ENCODE data around the gene KLHDC10. TPM values are rescaled to one million over a fixed set of nuclear protein-coding genes. Genes with fewer than 3 reads are reported as not detected.
"Not testable (repeated sequence)": the region's sequence is repeated elsewhere in the genome, so short reads cannot be mapped to it uniquely, and the experiment has no call there.

KLHDC10 gene
- total RNA-seq, 2 donors from 2014 or later = 15.8 to 18.8 TPM

DNA sequence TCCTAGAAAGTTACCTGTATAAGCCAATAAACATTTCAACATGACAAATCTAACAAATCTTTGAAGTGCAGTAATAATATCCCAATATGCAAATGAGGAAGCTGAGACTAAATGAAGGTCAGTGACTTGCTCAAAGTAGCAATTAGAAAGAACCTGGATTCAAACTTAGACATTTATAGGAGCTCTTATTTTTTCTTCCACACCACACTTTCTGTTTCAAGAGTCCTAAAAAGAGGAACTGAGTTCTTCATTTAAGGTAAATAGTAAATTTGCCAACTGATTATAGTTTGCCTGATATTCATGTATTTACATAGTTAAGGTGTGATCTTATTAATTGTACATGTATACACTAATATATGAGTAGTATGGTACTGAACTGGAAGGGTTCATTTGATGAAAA, 44.0 kb downstream of the KLHDC10 start:
- Mint-ChIP-seq H3K4me1 (peaks cover 8% of the 10 kb centered on the region), H3K27ac (no peak overlapping the region), H3K36me3 (ENCODE audit: low read depth) (no peaks in the 10 kb centered on the region), H3K4me3 (no peak overlapping the region), H3K27me3 (no peaks in the 10 kb centered on the region)
- no peaks in the 10 kb centered on the region for H3K9me3 ChIP-seq (ENCODE audit: control insufficient read depth, low read length, poor library complexity, severe bottlenecking)
- no peak for DNase-seq
- ATAC-seq = no peak

DNA sequence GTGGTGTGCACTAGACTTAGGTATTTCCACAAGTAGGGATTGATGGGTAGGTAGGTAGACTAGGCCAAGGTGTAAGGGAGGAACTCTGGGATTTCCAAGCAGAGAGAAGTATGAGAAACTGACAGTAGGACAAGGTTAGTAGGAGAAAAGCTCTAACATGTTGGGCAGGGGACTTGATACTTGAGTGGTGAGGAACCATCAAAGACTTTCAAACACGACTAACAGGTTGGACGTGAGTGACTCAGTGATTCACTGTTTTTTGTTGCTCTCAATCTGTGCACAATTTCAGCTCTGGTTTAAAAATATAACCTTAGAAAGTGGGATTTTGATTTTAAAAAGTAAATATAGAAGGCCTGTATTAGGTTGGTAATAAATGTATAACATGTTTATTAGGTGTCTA, 44.4 kb downstream of the KLHDC10 start:
- ATAC-seq = no peak
- Mint-ChIP-seq H3K27me3 (no peaks in the 10 kb centered on the region), H3K36me3 (ENCODE audit: low read depth) (no peaks in the 10 kb centered on the region), H3K4me3 (no peak overlapping the region), H3K4me1 (peaks cover 8% of the 10 kb centered on the region), H3K27ac (no peak overlapping the region)
- DNase-seq = no peak
- H3K9me3 ChIP-seq (ENCODE audit: control insufficient read depth, low read length, poor library complexity, severe bottlenecking) = no peaks in the 10 kb centered on the region

DNA sequence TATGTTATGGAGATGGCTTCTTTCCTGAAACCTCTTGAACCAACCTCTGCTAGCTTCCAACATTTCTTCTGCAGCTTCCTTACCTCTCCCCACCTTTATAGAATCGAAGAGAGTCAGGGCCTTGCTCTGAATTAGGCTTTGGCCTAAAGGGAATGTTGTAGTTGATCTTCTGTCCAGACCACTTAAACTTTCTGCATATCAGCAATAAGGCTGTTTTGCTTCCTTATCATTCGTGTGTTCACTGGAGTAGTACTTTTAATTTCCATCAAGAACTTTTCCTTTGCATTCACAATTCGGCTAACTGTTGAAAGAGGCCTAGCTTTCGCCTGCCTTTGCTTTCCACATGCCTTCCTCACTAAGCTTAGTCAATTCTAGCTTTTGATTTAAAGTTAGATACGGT, 48.0 kb downstream of the KLHDC10 start:
- no peak for ATAC-seq
- peaks cover 5% of the 10 kb centered on the region for H3K4me1 Mint-ChIP-seq
- H3K9me3 ChIP-seq (ENCODE audit: control insufficient read depth, low read length, poor library complexity, severe bottlenecking) = no peaks in the 10 kb centered on the region

DNA sequence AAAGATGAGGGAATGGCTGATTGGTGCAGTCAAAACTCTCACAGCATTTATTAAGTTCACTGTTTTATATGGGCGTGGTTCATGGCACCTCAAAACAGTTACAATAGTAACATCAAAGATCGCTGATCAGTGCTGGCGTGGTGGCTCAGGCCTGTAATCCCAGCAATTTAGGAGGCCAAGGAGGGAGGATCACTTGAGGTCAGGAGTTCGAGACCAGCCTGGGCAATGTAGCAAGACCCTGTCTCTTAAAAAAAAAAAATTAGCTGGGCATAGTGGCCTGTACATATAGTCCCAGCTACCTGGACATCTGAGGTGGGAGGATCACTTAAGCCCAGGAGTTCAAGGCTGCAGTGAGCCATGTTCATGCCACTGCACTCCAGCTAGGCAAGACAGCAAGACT, 48.5 kb downstream of the KLHDC10 start:
- no peak for ATAC-seq
- H3K27me3 Mint-ChIP-seq = no peaks in the 10 kb centered on the region
- no peak overlapping the region for H3K27ac Mint-ChIP-seq
- H3K4me1 Mint-ChIP-seq = peaks cover 5% of the 10 kb centered on the region
- no peaks in the 10 kb centered on the region for H3K9me3 ChIP-seq (ENCODE audit: control insufficient read depth, low read length, poor library complexity, severe bottlenecking)
- no peak for DNase-seq
- H3K36me3 Mint-ChIP-seq (ENCODE audit: low read depth) = peaks cover 11% of the 10 kb centered on the region
- H3K4me3 Mint-ChIP-seq = no peak overlapping the region

More for the DNA sequence above, 48.0 kb downstream of the KLHDC10 start:
- DNase-seq = no peak
- H3K27ac Mint-ChIP-seq = no peak overlapping the region
- no peak overlapping the region for H3K4me3 Mint-ChIP-seq
- no peaks in the 10 kb centered on the region for H3K27me3 Mint-ChIP-seq
- peaks cover 11% of the 10 kb centered on the region for H3K36me3 Mint-ChIP-seq (ENCODE audit: low read depth)

DNA sequence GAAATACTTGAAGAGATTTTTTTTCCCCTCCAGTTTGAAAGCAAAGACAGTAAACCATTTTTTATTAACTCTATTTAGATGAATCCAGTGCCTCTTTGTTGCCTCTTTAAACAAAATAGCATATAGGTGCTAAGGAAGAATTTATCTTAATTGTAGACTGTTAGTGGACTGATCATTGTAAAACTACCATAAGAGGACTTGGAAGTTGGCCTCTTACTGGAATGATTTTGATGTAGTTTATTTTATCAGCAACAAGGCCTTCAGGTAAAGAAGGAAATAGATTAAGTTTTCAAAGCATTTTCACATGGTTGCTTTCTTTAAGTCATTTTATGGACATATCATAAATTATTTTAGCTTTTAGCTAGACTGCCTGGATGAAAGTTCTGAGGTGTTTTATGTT, 53.2 kb downstream of the KLHDC10 start:
- no peaks in the 10 kb centered on the region for H3K4me1 Mint-ChIP-seq
- DNase-seq (no peak), ATAC-seq (no peak)
- no peak overlapping the region for H3K4me3 Mint-ChIP-seq
- H3K36me3 Mint-ChIP-seq (ENCODE audit: low read depth) = peaks cover 11% of the 10 kb centered on the region
- H3K9me3 ChIP-seq (ENCODE audit: control insufficient read depth, low read length, poor library complexity, severe bottlenecking) = no peaks in the 10 kb centered on the region
- H3K27me3 Mint-ChIP-seq = no peaks in the 10 kb centered on the region
- H3K27ac Mint-ChIP-seq = no peak overlapping the region

DNA sequence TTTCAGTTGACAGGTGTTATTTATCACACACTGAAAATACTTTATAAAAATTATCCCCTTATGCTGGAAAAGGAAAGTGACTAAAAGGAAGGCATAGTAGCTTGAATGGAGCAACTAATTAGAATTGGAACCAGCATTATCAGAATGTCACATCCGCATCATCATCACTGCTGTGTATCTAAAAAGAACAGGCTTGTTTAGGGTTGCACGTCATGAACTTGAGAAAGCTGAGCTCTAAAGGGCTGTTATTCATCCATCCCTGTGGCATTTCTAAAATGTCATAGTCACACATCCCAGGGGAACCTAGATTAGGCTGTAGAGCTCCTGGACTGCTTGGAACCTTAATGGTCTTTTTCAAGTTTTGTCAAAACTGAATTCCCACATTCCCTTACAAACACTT, 54.4 kb downstream of the KLHDC10 start:
- no peaks in the 10 kb centered on the region for H3K27me3 Mint-ChIP-seq
- DNase-seq = no peak
- no peak overlapping the region for H3K4me3 Mint-ChIP-seq
- H3K9me3 ChIP-seq (ENCODE audit: control insufficient read depth, low read length, poor library complexity, severe bottlenecking) = no peaks in the 10 kb centered on the region
- H3K36me3 Mint-ChIP-seq (ENCODE audit: low read depth) = peaks cover 15% of the 10 kb centered on the region
- no peak overlapping the region for H3K27ac Mint-ChIP-seq
- ATAC-seq = no peak
- no peaks in the 10 kb centered on the region for H3K4me1 Mint-ChIP-seq

DNA sequence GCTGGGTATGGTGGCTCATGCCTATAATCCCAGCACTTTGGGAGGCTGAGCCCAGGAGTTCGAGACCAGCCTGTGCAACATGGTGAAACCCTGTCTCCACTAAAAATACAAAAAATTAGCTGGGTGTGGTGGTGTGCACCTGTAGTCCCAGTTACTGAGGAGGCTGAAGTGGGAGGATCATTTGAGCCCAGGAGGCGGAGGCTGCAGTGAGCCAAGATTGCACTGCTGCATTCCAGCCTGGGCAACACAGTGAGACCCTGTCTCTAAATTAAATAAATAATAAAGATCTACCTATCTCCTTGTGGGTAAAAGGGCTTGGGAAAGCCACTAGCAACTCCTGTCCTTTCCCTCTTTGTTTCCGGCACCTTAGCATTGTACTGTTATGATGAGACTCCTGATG, 56.5 kb downstream of the KLHDC10 start:
- H3K36me3 Mint-ChIP-seq (ENCODE audit: low read depth) = peaks cover 17% of the 10 kb centered on the region
- H3K27me3 Mint-ChIP-seq, ATAC-seq: not testable (repeated sequence)

DNA sequence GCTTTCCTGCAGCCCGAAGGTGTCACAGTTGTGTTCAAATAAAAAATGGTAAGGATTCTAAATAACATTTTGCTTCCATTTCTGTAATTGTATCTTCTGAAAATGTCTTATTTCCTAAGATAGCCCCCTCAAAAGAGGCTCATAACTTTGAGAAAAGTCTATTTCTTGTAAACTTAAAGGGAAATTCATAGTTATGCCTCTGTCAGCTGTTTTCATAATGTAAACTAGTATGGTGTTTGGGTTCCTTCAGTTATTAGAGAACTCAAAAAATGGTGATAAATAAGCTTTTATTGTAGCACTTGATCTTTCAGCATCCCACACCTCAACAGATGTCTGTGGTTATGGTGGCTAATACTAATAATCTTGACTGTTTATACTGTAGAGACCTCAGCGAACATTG, 57.1 kb downstream of the KLHDC10 start:
- Mint-ChIP-seq H3K4me1 (peaks cover 2% of the 10 kb centered on the region), H3K27me3 (no peaks in the 10 kb centered on the region), H3K27ac (no peak overlapping the region), H3K4me3 (no peak overlapping the region), H3K36me3 (ENCODE audit: low read depth) (peaks cover 17% of the 10 kb centered on the region)
- no peaks in the 10 kb centered on the region for H3K9me3 ChIP-seq (ENCODE audit: control insufficient read depth, low read length, poor library complexity, severe bottlenecking)
- DNase-seq (no peak), ATAC-seq (no peak)

More for the DNA sequence above, 56.5 kb downstream of the KLHDC10 start:
- not testable (repeated sequence) for H3K4me3 Mint-ChIP-seq; H3K4me1 Mint-ChIP-seq; H3K27ac Mint-ChIP-seq; DNase-seq; H3K9me3 ChIP-seq (ENCODE audit: control insufficient read depth, low read length, poor library complexity, severe bottlenecking)

DNA sequence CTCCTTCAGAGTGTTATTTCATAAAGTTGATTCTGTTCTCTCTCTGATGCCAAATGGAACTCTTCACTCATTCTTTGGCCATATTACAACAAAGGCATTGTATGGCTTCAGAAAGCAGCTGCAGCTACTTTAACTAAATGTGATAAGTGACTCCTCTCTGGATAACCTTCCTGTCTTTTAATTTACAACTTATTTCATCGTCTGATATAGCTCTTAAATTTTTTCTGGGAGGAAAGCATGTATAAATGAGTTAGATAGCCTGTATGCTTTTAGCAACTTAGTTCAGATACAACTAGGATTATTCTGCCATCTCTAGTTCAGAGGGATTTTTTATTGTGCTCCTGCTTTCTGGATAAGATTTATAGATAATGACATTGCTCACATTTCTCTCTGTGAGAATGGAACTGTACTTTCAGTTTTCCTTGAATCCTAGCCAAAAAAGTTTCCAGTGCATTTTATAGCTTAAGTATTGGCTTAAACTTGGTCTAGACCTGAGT, 57.5 kb downstream of the KLHDC10 start:
- ATAC-seq = no peak
- Mint-ChIP-seq H3K27me3 (no peaks in the 10 kb centered on the region), H3K4me1 (peaks cover 2% of the 10 kb centered on the region)

DNA sequence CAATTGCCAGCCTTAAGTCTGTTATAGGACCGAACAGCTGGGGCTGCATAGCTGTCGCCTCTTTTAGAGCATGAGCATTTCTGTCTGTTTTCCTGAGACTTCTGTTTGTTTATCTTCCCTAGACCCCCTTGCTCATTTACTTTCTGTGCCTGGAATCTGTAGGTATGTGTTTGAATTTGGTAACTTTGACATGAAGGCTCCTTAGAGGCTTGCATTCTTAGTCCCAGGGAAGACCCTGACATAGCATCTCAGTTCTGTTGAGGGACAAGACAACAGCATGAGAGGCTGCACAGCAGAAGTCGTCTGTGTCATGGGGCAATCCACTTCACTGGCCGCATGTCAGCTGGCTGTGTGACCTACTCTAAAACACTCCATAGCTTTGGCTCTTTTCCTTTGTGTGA, 58.7 kb downstream of the KLHDC10 start:
- no peak for DNase-seq
- no peak overlapping the region for H3K27ac Mint-ChIP-seq
- H3K4me3 Mint-ChIP-seq = no peak overlapping the region
- peaks cover 2% of the 10 kb centered on the region for H3K4me1 Mint-ChIP-seq
- H3K36me3 Mint-ChIP-seq (ENCODE audit: low read depth) = peaks cover 14% of the 10 kb centered on the region
- no peaks in the 10 kb centered on the region for H3K9me3 ChIP-seq (ENCODE audit: control insufficient read depth, low read length, poor library complexity, severe bottlenecking)
- no peaks in the 10 kb centered on the region for H3K27me3 Mint-ChIP-seq
- no peak for ATAC-seq

More for the DNA sequence above, 57.5 kb downstream of the KLHDC10 start:
- peaks cover 14% of the 10 kb centered on the region for H3K36me3 Mint-ChIP-seq (ENCODE audit: low read depth)
- DNase-seq = no peak
- no peaks in the 10 kb centered on the region for H3K9me3 ChIP-seq (ENCODE audit: control insufficient read depth, low read length, poor library complexity, severe bottlenecking)
- H3K27ac Mint-ChIP-seq = no peak overlapping the region
- H3K4me3 Mint-ChIP-seq = no peak overlapping the region

DNA sequence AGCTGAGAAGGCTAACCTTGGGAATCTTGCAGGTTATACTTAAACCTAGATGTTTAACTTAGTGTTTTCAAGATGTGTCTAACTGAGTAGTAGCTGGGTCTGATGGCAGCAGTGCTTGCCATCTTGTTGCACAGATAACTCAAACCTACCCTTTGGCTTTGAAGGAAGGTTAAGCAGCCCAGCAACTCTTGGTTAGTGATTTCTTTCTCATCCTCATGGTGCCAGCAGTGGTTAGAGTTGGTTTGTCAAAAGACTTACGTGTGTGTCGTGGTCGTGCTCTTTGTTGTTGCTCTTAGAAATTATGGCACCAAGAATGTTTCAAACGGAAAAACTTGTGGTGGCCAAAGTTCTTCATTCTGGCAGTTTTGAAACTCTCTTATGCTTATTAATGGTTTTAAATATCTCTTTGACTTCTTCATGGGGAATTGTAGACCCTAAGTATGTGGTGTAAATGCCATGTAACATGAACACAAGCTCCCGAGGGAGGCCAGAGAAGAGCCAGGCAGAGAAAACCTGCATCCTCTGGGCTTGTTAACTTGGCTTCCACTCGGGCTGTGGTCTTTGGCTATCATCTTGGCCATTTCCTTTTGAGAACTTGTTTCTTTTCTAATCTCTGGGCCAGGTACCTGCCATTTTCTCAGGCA, 61.0 kb downstream of the KLHDC10 start:
- ATAC-seq (no peak), DNase-seq (no peak)
- Mint-ChIP-seq H3K27me3 (no peaks in the 10 kb centered on the region), H3K4me1 (peaks cover 11% of the 10 kb centered on the region), H3K36me3 (ENCODE audit: low read depth) (peaks cover 16% of the 10 kb centered on the region), H3K4me3 (no peak overlapping the region), H3K27ac (no peak overlapping the region)
- no peaks in the 10 kb centered on the region for H3K9me3 ChIP-seq (ENCODE audit: control insufficient read depth, low read length, poor library complexity, severe bottlenecking)

DNA sequence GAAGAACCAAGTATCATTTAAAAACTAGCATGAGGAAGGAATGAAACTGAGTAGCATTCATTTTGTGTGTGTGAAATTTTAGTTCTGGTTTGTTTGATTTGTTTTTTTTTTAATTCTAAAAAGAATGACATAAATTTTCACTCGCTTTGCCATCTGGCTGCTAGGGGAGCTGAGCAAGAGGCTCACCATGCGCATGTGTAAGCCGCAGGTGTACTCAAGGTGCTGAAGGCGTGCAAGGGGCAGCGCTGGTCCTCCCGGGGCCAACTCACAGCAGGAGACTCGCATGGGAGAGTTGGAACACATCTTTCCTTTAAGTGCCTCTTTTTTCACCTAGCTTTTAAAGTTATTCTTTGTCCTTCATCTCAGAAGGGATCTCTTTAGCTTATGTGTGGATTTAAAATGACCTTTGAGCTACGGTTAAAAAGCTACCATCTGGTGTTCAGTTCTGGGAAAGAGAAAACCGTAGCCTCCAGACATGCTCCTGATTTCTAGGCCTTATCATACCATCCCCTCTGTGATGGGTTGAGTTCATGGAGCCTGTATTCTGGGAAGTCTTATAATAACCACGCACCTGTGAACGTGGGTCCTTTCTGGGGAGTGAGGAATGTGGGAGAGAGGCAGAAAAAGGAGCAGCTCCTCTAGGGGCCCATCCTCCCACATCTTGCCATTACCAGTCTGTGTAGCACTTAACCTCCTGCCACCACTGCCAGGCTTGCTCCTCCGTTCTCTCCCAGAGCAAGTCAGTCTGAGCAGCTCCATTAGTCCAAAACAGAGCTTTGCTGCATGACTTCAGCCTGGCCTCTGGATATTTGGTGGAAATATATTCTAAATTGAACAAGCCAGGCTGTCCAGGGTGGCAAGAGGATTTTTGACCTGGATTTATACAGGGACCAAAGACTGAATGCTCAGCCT, 61.9 kb downstream of the KLHDC10 start:
- Mint-ChIP-seq H3K36me3 (ENCODE audit: low read depth) (peaks cover 16% of the 10 kb centered on the region), H3K27me3 (no peaks in the 10 kb centered on the region)

DNA sequence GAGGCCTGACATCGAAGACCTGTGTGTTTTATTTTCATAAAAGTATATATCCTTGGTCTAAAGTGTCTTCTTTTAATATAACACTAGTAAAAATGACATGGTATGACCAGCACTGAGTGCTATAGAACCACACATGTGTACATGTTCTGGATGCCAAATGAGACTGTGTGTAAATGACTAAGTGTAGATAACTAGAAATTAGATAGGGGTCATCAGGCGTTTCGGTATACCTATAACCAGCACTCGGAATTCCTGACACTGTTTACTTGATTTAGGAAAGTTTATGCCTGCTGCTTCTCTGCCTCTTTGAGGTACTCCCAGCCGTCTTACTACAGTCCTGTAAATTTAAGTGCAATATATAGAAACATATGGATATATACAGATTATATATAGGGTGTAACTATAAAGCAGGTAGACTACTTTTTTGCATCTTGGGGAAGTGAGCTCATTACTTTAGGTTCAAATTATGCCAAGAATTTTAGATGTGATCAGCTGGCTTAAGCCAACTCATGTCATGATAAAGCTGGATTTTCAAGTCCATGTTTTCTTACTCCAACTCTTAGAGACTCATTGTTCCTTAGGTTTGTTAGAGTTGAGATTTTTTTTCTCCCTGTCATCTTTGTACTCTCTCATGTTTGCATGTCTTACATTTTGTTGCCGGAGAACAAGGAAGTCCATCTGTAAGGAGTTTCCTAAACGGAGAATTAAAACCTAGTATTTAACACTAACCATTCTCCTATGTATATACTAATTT, 62.9 kb downstream of the KLHDC10 start:
- Mint-ChIP-seq H3K27ac (no peak overlapping the region), H3K4me1 (peaks cover 13% of the 10 kb centered on the region), H3K27me3 (no peaks in the 10 kb centered on the region), H3K36me3 (ENCODE audit: low read depth) (peaks cover 16% of the 10 kb centered on the region), H3K4me3 (no peak overlapping the region)
- no peak for DNase-seq
- H3K9me3 ChIP-seq (ENCODE audit: control insufficient read depth, low read length, poor library complexity, severe bottlenecking) = no peaks in the 10 kb centered on the region
- no peak for ATAC-seq

More for the DNA sequence above, 61.9 kb downstream of the KLHDC10 start:
- ATAC-seq (no peak), DNase-seq (no peak)
- Mint-ChIP-seq H3K27ac (no peak overlapping the region), H3K4me3 (no peak overlapping the region), H3K4me1 (peaks cover 13% of the 10 kb centered on the region)
- no peaks in the 10 kb centered on the region for H3K9me3 ChIP-seq (ENCODE audit: control insufficient read depth, low read length, poor library complexity, severe bottlenecking)

Measured in T-helper 17 cell (primary cell).